Chondrocyte (in vitro differentiated cells): ENCODE measurements around the gene FUT7. TPM values are rescaled to one million over a fixed set of nuclear protein-coding genes. Genes with fewer than 3 reads are reported as not detected.

Experiments used
- DNase-seq: peaks from one replicate; pipeline ENCODE4 v3.0.0; 2021; ENCODE audit warnings: mixed read lengths, low spot score
- H3K27ac Mint-ChIP-seq: one replicate; pipeline ENCODE4 v1.8.0; 2021; ENCODE audit warnings: mild to moderate bottlenecking, moderate library complexity, mixed read lengths; ENCODE audit not compliant: unreplicated experiment
- H3K27me3 Mint-ChIP-seq: 2 replicates; pipeline ENCODE4 v1.8.0; 2021; ENCODE audit warnings: low read depth, mixed read lengths
- H3K36me3 Mint-ChIP-seq: 2 replicates; pipeline ENCODE4 v1.8.0; 2021; ENCODE audit warnings: low read depth, mixed read lengths
- H3K4me1 Mint-ChIP-seq: 2 replicates; pipeline ENCODE4 v1.8.0; 2021; ENCODE audit warnings: low read depth, mild to moderate bottlenecking, mixed read lengths
- H3K4me3 Mint-ChIP-seq: one replicate; pipeline ENCODE4 v1.8.0; 2021; ENCODE audit warnings: mild to moderate bottlenecking, moderate library complexity, mixed read lengths; ENCODE audit not compliant: unreplicated experiment
- H3K9me3 Mint-ChIP-seq: 2 replicates; pipeline ENCODE4 v1.8.0; 2021; ENCODE audit warnings: low read depth, mixed read lengths
- total RNA-seq: library from RNA; stranded (reverse); gene quantifications from 3 replicates; pipeline ENCODE4 v1.2.1, GENCODE V29; 2021
- TF ChIP-seq, protein P1 (sequence below): fragments of 200-600 bp; sonication (generic); IDR thresholded peaks from 2 replicates; pipeline ENCODE4 v1.5.0; 2021; ENCODE audit warnings: antibody characterized with exemption, mild to moderate bottlenecking, moderate library complexity

Gene FUT7
- total RNA-seq, 1 donor from 2014 or later: not detected

DNA sequence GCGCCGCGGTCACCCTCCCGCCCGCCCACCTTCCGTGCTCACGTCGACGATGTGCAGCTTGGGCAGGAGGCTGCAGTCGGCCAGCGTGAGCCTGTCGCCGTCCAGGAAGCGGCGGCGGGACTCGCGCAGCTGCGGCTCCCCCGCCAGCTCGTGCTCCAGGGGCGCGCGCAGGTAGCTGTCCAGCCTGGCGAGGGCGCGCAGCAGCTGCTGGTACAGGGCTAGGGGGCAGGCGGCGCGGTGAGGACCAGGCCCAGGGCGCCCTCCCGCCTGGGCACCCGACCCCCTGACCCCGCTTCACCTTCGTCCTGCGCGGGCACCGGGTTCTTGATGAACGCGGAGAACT, 37.0 kb downstream of the FUT7 start:
- peaks cover 57% of the 10 kb centered on the region for H3K4me1 Mint-ChIP-seq
- no peak for DNase-seq
- H3K27me3 Mint-ChIP-seq: no peaks in the 10 kb centered on the region
- TF ChIP-seq, protein P1, sequence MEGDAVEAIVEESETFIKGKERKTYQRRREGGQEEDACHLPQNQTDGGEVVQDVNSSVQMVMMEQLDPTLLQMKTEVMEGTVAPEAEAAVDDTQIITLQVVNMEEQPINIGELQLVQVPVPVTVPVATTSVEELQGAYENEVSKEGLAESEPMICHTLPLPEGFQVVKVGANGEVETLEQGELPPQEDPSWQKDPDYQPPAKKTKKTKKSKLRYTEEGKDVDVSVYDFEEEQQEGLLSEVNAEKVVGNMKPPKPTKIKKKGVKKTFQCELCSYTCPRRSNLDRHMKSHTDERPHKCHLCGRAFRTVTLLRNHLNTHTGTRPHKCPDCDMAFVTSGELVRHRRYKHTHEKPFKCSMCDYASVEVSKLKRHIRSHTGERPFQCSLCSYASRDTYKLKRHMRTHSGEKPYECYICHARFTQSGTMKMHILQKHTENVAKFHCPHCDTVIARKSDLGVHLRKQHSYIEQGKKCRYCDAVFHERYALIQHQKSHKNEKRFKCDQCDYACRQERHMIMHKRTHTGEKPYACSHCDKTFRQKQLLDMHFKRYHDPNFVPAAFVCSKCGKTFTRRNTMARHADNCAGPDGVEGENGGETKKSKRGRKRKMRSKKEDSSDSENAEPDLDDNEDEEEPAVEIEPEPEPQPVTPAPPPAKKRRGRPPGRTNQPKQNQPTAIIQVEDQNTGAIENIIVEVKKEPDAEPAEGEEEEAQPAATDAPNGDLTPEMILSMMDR: no peak
- H3K4me3 Mint-ChIP-seq: no peak overlapping the region
- H3K27ac Mint-ChIP-seq: no peak overlapping the region
- H3K9me3 Mint-ChIP-seq: peaks cover 5% of the 10 kb centered on the region
- H3K36me3 Mint-ChIP-seq: no peaks in the 10 kb centered on the region

DNA sequence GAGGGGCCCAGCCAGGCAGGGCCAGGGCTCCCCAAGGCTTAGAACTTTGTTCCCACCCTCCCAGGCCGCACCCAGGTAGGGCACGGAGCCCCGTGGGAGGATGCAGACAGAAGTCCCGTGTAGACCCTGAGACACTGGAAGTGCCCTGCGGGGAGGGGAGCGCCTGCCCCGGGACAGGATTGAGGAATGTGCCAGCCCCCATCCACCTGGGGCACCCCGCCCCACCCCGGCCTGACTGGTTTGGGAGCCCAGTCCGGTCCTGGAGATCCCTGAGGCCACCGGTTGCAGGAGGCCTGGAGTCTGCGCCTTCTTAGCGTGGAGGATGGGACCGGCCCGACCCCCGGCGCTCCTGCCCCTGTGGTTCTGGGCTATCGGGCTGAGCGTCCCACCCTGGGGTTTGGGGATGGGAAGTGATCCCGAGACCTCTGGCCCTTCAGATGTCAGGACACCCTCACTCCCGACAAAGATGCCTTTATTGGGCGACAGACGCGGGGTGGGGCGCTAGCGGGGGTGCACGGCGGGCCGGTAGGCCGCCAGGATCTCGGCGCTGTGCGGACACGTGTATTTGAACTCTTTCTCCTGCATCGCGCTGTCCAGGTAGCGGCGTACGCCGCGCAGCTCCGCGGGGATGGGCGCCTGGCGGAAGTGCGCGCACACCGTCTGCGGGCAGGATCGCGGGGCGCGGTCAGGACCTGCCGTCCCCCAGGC, 37.6 kb downstream of the FUT7 start:
- Mint-ChIP-seq H3K27ac (no peak overlapping the region), H3K27me3 (no peaks in the 10 kb centered on the region), H3K4me1 (peaks cover 52% of the 10 kb centered on the region), H3K9me3 (peaks cover 5% of the 10 kb centered on the region), H3K36me3 (no peaks in the 10 kb centered on the region), H3K4me3 (no peak overlapping the region)
- TF ChIP-seq, protein P1: no peak
- no peak for DNase-seq

DNA sequence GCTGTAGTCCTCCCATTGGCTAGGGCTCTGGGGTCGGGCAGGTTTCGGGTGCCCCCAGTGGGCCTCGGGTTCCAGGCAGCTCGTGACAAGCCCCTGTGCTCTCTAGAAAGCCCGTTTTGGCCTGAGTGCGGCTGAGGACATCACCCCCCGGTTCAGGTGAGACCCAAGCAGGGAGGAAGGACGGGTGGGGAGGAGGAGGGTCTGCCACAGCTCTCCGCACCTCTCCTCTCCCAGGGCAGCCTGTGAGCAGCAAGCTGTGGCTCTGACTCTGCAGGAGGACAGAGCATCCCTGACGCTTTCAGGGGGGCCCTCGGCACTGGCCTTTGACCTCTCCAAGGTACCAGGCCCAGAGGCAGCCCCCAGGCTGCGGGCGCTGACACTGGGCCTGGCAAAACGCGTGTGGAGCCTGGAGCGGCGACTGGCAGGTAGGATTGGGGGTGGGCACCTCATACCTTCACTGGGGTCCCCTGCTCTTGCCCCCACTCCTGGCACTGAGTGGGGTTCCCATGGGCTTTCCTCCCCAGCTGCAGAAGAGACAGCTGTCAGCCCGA, 39.0 kb downstream of the FUT7 start:
- Mint-ChIP-seq H3K27me3 (no peaks in the 10 kb centered on the region), H3K4me3 (peak overlapping the region; percentile 76), H3K36me3 (no peaks in the 10 kb centered on the region), H3K4me1 (peaks cover 38% of the 10 kb centered on the region), H3K27ac (no peak overlapping the region), H3K9me3 (peaks cover 5% of the 10 kb centered on the region)
- DNase-seq: no peak
- TF ChIP-seq, protein P1: no peak

- H3K36me3 Mint-ChIP-seq: no peaks in the 10 kb centered on the region
- TF ChIP-seq, protein P1: peak; percentile 15
- peak within 1 kb of the TSS; percentile 76 for H3K4me3 Mint-ChIP-seq
- no peaks in the 10 kb centered on the region for H3K27me3 Mint-ChIP-seq
- peaks cover 5% of the 10 kb centered on the region for H3K9me3 Mint-ChIP-seq
- peak within 1 kb of the TSS; percentile 69 for H3K27ac Mint-ChIP-seq
- DNase-seq: no peak
- peaks cover 31% of the 10 kb centered on the region for H3K4me1 Mint-ChIP-seq
Observed at GRCh38 chr9:136991993-136992818, 39.7 kb downstream of the FUT7 start, which contains the start of gene PAXX. PAXX (plus strand) TSS chr9:136992422; CDS start chr9:136992444, 22 bp downstream.

DNA sequence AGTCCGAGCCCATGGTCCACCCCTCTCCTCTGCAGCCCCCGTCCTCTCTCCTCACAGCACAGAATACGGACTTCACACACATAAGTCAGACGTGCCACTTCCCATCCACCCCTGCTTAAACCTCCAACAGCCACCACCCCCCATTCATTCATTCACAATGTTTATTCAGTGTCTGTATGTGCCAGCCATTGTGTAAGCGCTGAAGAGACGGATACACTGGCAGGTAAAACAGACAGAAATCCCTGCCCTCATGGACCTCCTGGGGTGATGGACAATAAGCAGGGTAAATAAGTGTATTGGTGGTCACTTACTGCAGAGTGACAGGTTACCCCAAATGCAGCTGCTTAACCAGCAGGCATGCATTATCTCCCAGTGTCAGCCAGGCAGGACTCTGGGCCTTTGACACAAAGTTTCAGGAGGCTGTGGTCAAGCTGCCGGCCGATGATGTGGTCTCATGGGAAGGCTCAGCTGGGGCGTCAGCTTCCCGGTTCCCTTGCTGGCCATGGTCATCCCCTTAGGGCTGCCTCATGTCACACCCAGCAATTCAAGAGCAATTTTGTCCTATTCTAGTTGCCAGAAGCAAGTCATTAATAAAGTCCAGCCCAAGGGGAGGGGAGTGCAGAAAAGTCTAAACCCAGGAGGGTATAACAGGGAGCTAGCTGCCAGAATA, 41.5 kb downstream of the FUT7 start:
- no peaks in the 10 kb centered on the region for H3K36me3 Mint-ChIP-seq
- TF ChIP-seq, protein P1: no peak
- H3K4me1 Mint-ChIP-seq: peaks cover 19% of the 10 kb centered on the region
- H3K9me3 Mint-ChIP-seq: peaks cover 5% of the 10 kb centered on the region
- H3K4me3 Mint-ChIP-seq: no peak overlapping the region
- DNase-seq: no peak
- H3K27ac Mint-ChIP-seq: no peak overlapping the region
- no peaks in the 10 kb centered on the region for H3K27me3 Mint-ChIP-seq
